Erythroblast (primary cell): Measurements from ENCODE around the gene EGFR.

Experiments used
- GATA1 ChIP-seq: IDR thresholded peaks from 2 replicates; pipeline ENCODE4 v1.6.1; 2011; ENCODE audit warnings: low read depth, mild to moderate bottlenecking, control low read depth, low read length, moderate library complexity
- POLR2A ChIP-seq: IDR thresholded peaks from 2 replicates; pipeline ENCODE4 v1.6.1; 2011; ENCODE audit warnings: mild to moderate bottlenecking, low read length

GRCh38 chr7:55034776-55035175, 16.0 kb downstream of the EGFR start:
- TF ChIP-seq POLR2A (no peak), GATA1 (no peak)
